NCI-H748 (cell line): ENCODE results near the gene RHEX.
"Not testable (repeated sequence)": the region's sequence is repeated elsewhere in the genome, so short reads cannot be mapped to it uniquely, and the experiment has no call there.

ENCODE experiments used
- DNase-seq: peaks from one replicate; lab custom pipeline; 2025; ENCODE audit not compliant: unreplicated experiment; lab: John Stamatoyannopoulos, UW

Gene RHEX

GRCh38 chr1:206030191-206030590, 22.8 kb upstream of the RHEX start:
- DNase-seq, result no peak

GRCh38 chr1:206030714-206031113, 22.3 kb upstream of the RHEX start:
- peak; percentile 78 for DNase-seq

GRCh38 chr1:206032380-206033140, 20.4 kb upstream of the RHEX start:
- no peak for DNase-seq

- DNase-seq, result peak; percentile 14
Measured at GRCh38 chr1:206035027-206035426, 17.9 kb upstream of the RHEX start.

- DNase-seq, result no peak
Measured at GRCh38 chr1:206036663-206037455, 16.1 kb upstream of the RHEX start.

- peak; percentile 1 for DNase-seq
Measured at GRCh38 chr1:206037581-206037980, 15.4 kb upstream of the RHEX start.

GRCh38 chr1:206039046-206039973, 13.7 kb upstream of the RHEX start:
- no peak for DNase-seq

- DNase-seq, result no peak
Measured at GRCh38 chr1:206040328-206040727, 12.6 kb upstream of the RHEX start.

GRCh38 chr1:206041640-206042039, 11.3 kb upstream of the RHEX start:
- DNase-seq, result no peak

GRCh38 chr1:206047271-206047670, 5.7 kb upstream of the RHEX start:
- DNase-seq, result no peak

GRCh38 chr1:206048582-206048981, 4.4 kb upstream of the RHEX start:
- no peak for DNase-seq

- no peak for DNase-seq
Measured at GRCh38 chr1:206049293-206049692, 3.7 kb upstream of the RHEX start.

GRCh38 chr1:206049919-206050600, 2.9 kb upstream of the RHEX start:
- peak; percentile 0 for DNase-seq

GRCh38 chr1:206050655-206051235, 2.2 kb upstream of the RHEX start:
- DNase-seq, result no peak

GRCh38 chr1:206052231-206052865, 625 bp upstream of the RHEX start:
- DNase-seq, result not testable (repeated sequence)

- DNase-seq, result not testable (repeated sequence)
Measured at GRCh38 chr1:206053616-206054015, 643 bp downstream of the RHEX start.

GRCh38 chr1:206055069-206055625, 2.2 kb downstream of the RHEX start:
- DNase-seq, result not testable (repeated sequence)

GRCh38 chr1:206055639-206056323, 2.8 kb downstream of the RHEX start:
- DNase-seq, result not testable (repeated sequence)
